Prostate gland (tissue), 2 donors: ENCODE data around the gene SNAPC4.

Experiments
- CTCF ChIP-seq, 4 experiments: fragments of 200-600 bp in 2 of 4; fragments of 450-650 bp in 2 of 4; sonication (generic) in 2 of 4; IDR thresholded peaks; 1 replicate in 3 of 4; 2 replicates in 1 of 4; pipeline ENCODE4 v1.5.1; 2016 to 2019; ENCODE audit warnings: antibody characterized with exemption in 4 of 4, mild to moderate bottlenecking in 2 of 4, moderate library complexity in 2 of 4
- POLR2AphosphoS5 ChIP-seq: sonication (generic); formaldehyde crosslinking; IDR thresholded peaks from one replicate; pipeline ENCODE4 v1.6.1; 2017; ENCODE audit warnings: antibody characterized with exemption

GRCh38 chr9:136431782-136432350 is 31.9 kb upstream of the SNAPC4 start:
- TF ChIP-seq POLR2AphosphoS5 (no peak), CTCF (IDR thresholded peaks at IDR 0.05) (no peak)
